Right hindlimb (tissue), 1 donor: Measurements from ENCODE around the gene CAST.

Experiments
- DNase-seq: peaks from one replicate; pipeline ENCODE4 v3.0.0-alpha.2; 2018

The CAST gene

GRCh38 chr5:96750110-96750822 is 88.1 kb downstream of the CAST start:
- DNase-seq: no peak

DNA sequence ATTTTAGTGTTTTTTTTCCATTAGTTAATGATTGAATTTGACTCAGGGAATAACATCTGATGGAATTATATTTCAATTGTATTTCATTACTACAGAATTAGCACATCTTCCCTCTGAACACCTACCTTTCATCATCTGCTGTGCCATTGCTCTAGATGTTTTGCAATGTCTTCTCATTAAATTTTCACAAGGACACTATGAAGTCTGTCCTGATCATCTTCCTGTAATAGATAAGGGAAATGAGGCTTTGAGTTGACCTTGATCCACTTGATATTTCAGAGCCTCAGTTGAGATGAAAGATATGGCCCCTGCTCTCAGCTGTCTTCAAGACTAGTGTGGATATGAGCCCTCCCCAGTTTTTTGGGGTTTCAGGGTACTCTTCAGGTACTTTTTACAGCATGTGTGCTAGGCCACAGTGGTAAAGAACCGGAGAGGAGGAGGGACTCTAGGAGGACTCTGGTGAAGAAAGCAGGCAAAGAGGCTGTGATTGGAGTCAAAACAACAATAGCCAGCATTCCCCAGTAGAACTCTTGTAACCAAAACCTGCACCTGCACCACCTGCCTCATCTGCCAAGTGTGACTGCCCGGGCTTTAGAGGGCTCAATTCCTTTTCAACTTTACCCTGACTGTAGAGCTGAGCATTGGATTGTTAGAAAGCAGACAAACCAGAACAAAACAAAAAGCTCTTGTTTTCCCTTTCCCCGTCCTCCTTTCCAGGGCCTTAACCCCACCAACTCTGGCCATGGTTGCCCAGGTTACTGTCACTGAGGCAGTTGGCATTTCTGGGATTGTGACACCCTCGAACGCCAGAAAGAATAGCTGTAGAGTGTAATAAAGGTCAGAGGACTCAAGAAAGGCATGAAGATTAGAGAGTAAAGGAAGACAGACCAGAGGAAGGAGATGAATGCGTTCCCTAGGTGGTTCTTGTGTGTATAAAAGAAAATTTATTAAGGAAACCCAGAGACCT is 89.3 kb downstream of the CAST start:
- DNase-seq: no peak

DNA sequence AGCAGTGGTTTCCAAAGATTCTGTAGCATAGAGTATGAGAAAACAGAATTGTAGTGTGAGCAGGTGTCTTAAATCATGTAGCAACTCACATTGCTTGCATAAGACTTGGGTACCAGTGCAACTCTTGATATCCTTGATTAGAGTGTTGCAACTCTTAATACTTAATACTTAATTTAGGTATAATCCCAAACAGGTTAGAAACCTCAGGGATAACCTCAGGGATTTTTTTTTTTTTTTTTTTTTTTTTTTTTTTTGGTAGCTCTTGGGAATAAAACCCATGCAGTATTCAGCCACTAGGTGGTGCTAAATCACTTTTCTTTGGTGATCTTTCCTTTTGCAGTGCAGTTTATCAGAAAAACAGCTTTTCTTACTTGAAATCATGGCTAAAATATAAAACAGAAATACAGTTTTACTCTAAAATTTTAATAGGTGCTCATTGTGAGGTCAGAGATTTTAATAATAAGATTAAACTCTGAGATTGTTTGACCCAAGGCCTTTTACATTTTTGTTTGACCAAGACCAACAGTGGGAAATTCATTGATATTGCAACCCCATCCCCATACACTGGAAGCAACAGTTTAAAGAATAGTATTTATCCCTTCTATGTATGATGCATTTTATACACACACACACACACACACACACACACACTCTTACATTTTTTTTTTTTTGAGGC is 90.3 kb downstream of the CAST start:
- no peak for DNase-seq

GRCh38 chr5:96753017-96753397 is 90.8 kb downstream of the CAST start:
- no peak for DNase-seq

DNA sequence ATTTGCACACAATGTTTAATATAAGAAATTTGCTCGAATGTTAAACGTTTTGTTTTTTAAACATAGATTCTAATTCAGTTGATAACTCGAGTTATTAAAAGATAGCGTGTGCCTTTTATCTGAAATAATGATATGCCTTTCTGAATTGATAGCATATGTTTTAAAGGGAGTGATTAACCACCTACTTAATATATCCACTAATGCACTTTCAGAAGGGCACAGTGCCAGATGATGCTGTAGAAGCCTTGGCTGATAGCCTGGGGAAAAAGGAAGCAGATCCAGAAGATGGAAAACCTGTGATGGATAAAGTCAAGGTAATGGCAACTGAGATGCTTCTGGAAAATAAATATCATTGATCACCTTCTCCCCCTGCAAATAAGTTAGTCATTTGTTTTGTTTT is 91.7 kb downstream of the CAST start:
- no peak for DNase-seq

- no peak for DNase-seq
These were observed 93.7 kb downstream of the CAST start for GRCh38 chr5:96755851-96756250.

DNA sequence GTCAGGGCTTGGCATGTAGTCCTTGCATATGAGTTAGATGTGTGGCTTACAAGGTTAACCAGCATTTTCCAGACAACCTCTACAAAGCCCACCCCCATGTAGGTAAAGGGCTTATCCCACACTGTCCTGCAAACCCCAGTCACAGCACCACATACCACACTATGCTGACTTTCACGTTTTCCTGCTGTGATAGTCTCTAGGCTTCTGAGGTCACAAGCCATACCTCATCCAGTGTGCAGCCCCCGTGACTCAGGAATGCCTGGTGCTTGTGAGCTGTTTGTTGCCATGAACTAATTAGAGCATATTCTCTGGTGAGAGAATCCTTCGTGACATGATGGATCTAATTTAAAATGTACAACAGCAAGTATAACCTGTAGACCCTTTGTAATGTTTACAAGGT is 94.8 kb downstream of the CAST start:
- no peak for DNase-seq

- no peak for DNase-seq
These were observed 96.4 kb downstream of the CAST start for GRCh38 chr5:96758621-96759020.

DNA sequence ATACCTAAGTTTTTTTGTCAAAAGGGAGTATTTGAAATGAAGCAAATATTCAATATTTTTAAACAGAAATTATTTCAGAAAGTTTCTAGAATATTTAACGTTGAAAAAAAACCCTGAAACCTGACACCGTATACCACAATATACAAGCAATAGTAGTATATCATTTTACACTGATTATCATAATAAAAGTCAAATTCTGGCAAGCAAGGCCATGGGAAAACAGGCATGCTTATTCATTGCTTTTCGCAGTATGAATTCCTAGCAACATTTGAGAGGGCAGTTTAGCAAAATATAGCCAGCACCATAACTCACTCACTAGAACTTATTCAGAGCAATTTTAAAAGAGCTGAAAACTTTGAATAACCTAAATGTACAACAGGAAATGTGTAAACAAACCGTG is 99.4 kb downstream of the CAST start:
- no peak for DNase-seq

DNA sequence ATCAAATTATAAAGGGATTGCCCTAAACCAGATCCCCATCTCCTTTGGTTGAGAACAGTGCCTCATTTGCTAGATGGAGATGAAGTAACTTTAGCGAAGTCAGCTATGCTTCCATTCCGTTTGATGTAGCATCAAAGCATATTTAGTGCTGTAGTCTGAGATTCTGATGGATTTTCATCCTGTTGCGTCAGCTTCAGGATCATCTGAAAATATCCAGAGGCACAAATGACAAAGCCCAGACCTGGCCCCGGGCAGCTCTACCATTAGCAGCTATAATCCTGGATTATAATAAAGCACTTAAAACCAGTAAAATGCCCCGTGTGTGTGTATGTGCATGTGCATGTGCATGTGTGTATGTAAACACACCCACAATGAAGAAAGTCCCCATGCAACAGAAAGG is 100.8 kb downstream of the CAST start:
- DNase-seq: no peak

DNA sequence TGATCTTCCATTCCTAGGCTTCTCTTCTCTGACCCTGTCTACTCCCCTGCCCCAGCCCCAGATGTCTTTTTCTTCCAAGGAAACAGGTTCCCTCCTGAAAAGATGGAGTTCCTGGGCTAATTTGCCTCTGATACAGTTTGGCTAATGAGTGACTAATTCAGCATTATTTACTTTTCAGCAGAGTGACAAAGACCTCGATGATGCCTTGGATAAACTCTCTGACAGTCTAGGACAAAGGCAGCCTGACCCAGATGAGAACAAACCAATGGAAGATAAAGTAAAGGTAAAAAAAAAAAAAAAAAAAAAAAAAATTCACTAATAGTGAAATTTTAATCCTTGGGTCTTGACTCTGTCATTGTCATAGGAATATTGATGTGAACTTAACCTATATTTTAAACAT is 102.9 kb downstream of the CAST start:
- no peak for DNase-seq

DNA sequence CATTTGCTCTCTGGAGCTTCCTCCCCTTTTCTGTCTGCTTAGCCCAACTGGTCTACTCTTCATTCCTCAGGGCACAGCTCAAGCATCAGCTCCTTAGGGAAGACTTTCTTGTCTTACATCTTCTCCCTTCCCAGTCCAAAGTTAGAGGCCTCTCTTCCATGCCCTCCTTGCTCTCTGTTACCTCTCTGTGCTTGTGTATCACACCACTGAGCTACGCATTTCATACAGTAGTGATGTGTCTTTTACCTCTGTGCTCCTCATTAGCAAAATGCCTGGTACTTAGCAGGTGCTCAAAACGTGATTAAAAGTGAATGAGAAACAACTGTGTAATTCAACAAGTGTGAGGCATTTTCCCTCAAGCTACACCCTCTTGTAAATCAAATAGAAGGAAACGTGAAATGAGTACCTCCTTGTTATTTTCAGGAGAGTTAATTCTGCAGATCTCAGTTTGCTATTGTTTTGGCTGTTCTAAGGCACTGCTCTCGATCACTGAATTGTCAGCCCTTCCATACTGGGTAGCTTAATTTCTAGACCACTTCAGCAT is 106.6 kb downstream of the CAST start:
- no peak for DNase-seq

- no peak for DNase-seq
These were observed 109.2 kb downstream of the CAST start for GRCh38 chr5:96771395-96771794.

GRCh38 chr5:96772111-96772510 is 109.9 kb downstream of the CAST start:
- DNase-seq: no peak

DNA sequence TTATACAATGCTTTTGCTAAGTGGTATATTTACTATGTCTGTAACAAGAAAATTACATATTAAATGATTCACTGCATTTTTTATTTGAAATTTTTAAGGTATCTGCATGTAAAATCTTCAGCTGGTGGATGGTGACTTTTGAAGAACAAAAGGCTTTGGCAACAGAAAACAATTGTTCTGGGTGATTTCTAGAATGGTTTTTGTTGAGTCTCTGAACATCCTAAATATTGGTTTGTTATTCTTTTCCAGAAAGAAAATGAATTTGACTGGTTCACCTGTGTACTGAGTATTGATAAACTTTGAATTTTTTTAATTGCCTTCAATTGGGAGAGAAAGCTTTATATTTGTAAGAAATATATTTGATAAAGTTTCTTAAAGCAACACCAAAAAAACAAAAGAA is 110.4 kb downstream of the CAST start:
- no peak for DNase-seq

- no peak for DNase-seq
These were observed 112.9 kb downstream of the CAST start for GRCh38 chr5:96775050-96775449.

DNA sequence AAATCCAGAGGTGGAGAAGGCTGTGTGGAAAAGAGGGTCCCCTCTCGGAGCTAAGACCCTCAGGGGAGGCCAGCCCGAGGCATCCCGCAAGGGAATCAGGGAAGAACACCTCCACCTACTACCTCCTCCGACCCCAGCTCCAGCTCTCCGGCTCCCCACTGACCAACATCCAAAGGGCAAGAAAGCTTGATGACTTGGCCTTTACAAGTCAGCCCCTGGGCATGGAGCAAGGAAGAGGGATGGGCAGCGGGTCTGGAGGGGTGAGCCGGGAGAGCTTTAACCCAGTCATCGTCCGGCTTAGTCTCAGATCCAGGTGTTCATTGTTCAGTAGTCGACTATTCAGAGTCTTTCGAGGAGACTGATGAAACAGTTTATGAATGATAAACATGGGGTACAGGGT is 113.5 kb downstream of the CAST start:
- no peak for DNase-seq

DNA sequence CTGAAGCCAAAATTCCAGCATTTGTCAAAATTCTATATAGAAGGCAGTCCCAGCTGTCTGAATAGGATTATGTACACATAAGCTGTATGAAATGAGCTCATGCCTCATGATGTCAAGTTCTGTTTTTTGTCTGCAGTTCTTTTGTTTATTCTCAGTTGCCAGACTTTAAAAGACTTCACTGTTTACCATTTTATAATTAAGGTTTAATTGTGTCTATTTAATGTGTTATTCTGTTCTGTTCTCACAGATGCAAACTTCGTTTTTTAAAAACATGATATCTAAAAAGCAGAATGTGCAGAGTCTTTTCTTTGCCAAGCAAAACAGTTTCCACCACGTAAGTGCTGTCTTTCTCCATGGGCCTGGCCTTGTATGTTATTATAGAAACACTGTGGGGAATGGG is 114.4 kb downstream of the CAST start:
- DNase-seq: no peak

DNA sequence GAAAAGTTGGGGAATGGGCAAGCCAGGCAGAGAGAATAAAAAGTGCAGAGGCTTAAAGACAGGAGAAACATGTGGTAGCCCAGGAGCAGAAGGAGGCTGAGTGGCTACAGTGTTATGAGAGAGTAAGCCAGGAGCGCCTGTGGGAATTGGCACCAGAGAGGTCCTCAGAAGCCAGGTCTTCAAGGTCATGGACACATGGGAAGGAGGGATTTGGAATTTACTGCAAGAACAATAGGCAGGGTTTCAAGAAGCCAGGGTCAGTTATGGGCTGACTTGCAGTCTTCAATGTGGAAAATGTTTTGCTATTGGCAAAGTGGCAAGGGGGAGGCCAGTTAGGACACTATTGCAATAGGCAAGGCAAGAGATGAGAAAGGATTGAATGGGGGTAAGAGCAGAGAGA is 116.2 kb downstream of the CAST start:
- no peak for DNase-seq

GRCh38 chr5:96780626-96781025 is 118.5 kb downstream of the CAST start:
- no peak for DNase-seq

- no peak for DNase-seq
These were observed 119.1 kb downstream of the CAST start for GRCh38 chr5:96781031-96781971.

DNA sequence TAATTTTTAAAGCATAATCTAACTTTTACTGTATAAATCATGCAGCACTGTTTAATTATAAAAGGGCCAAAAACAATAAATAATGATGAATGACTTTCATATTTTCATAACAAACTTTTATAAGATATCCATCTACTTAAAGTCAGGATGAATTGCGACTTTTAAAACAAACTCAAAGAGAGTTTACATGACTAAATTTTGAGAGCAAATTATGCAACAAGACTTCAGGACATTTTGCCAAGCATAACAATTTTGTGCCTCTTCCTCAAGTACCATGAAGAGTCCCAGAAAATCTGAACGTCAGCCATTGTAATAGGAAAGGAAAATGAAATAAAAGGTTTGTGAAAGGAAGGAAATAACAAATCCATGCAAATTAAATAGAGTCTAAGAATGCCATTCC is 121.2 kb downstream of the CAST start:
- DNase-seq: no peak
